Nephron (organoid): ENCODE results near the gene FHOD3.

Source experiments
- H3K27ac Mint-ChIP-seq, 3 experiments: 2 replicates each; pipeline ENCODE4 v1.8.0; 2020; ENCODE audit warnings: mixed read lengths in 3 of 3, mild to moderate bottlenecking in 2 of 3, moderate library complexity in 1 of 3
- H3K27me3 Mint-ChIP-seq: 2 replicates; pipeline ENCODE4 v1.8.0; 2021; ENCODE audit warnings: low read depth, mild to moderate bottlenecking, moderate library complexity, mixed read lengths
- H3K36me3 Mint-ChIP-seq: 2 replicates; pipeline ENCODE4 v1.8.0; 2020; ENCODE audit warnings: low read depth, mixed read lengths
- H3K4me1 Mint-ChIP-seq: 2 replicates; pipeline ENCODE4 v1.8.0; 2020; ENCODE audit warnings: mixed read lengths
- H3K4me3 Mint-ChIP-seq, 3 experiments: 2 replicates each; pipeline ENCODE4 v1.8.0; 2020; ENCODE audit warnings: mild to moderate bottlenecking in 3 of 3, mixed read lengths in 3 of 3, moderate library complexity in 2 of 3
- H3K9me3 Mint-ChIP-seq: 2 replicates; pipeline ENCODE4 v1.8.0; 2020; ENCODE audit warnings: mixed read lengths
- TF ChIP-seq, protein P1 (sequence below), 3 experiments: fragments of 200-600 bp; sonication (generic); IDR thresholded peaks; one replicate each; pipeline ENCODE4 v1.5.0; 2021; ENCODE audit warnings: antibody characterized with exemption in 3 of 3; ENCODE audit not compliant: unreplicated experiment in 3 of 3

Gene FHOD3

DNA sequence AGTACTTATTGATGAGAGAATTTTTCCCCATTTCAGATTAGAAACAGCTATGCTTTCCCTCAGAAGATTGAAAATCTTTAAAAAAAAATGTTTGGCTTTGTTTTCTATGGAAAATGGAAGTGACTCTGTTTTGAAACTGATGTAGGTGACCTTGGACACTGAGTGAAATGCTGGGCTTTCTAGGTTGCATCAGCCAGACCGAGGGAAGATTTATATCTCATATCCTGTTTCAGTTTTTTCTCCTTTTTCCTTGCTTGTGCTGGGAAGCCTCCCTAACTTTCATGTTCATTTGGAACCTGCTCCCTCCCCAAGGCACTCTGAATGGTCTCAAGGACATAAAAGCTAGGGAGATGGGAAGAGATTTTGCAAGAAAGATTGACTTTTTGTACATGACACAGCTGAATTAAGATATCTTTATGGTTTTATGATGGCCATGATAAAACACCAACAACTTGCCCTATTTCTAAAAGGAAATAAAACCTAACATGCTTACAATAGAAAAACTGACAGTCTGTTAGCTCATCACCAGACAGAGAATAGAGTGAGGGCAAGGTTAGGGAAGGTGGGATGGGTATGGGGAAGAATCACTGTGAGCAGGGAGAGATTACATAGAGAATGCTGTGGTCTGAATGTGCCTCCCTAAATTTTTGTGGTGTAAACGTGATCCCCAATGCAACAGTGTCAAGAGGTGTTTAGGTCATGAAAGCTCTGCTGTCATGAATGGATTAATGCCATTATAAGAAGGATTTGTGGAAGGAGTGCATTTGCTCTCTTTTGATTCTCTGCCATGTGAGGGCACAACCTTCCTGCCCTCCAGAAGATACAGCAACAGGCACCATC lies 281.6 kb downstream of the FHOD3 start:
- no peaks in the 10 kb centered on the region for H3K27me3 Mint-ChIP-seq
- TF ChIP-seq, protein P1, sequence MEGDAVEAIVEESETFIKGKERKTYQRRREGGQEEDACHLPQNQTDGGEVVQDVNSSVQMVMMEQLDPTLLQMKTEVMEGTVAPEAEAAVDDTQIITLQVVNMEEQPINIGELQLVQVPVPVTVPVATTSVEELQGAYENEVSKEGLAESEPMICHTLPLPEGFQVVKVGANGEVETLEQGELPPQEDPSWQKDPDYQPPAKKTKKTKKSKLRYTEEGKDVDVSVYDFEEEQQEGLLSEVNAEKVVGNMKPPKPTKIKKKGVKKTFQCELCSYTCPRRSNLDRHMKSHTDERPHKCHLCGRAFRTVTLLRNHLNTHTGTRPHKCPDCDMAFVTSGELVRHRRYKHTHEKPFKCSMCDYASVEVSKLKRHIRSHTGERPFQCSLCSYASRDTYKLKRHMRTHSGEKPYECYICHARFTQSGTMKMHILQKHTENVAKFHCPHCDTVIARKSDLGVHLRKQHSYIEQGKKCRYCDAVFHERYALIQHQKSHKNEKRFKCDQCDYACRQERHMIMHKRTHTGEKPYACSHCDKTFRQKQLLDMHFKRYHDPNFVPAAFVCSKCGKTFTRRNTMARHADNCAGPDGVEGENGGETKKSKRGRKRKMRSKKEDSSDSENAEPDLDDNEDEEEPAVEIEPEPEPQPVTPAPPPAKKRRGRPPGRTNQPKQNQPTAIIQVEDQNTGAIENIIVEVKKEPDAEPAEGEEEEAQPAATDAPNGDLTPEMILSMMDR (IDR thresholded peaks at IDR 0.05; ENCODE audit: unreplicated experiment in 3 of 3) = no peak
- H3K27ac Mint-ChIP-seq = peak overlapping the region; percentile 79 to 97 (median 83)

DNA sequence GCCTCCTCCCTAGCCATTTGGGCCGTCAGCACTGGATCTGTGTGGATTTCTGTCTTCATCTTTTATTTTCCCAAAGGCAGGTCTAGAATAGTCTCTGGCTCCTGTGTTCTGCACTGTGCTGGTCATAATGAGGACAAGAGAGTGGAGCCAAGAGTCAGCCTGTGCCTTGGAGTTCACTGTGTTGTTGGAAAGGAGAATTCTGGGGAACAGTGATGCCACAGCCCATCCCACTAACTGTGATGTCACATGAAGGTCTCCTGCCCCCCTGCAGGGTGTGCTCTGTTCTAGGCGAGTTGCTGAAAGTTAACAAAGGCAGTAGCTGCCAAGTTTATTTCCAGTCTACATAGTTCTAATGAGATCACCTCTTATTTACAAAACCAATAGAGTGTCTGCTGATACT lies 282.8 kb downstream of the FHOD3 start:
- Mint-ChIP-seq H3K4me3 (no peak overlapping the region), H3K4me1 (peaks cover 35% of the 10 kb centered on the region), H3K27me3 (no peaks in the 10 kb centered on the region), H3K27ac (peak overlapping the region; percentile 51 to 72 (median 71)), H3K9me3 (peaks cover 6% of the 10 kb centered on the region), H3K36me3 (peaks cover 20% of the 10 kb centered on the region)
- TF ChIP-seq, protein P1 (IDR thresholded peaks at IDR 0.05; ENCODE audit: unreplicated experiment in 3 of 3) = no peak

More for the DNA sequence above, 281.6 kb downstream of the FHOD3 start:
- H3K4me3 Mint-ChIP-seq = no peak overlapping the region
- peaks cover 6% of the 10 kb centered on the region for H3K9me3 Mint-ChIP-seq
- peaks cover 20% of the 10 kb centered on the region for H3K36me3 Mint-ChIP-seq
- H3K4me1 Mint-ChIP-seq = peaks cover 32% of the 10 kb centered on the region

DNA sequence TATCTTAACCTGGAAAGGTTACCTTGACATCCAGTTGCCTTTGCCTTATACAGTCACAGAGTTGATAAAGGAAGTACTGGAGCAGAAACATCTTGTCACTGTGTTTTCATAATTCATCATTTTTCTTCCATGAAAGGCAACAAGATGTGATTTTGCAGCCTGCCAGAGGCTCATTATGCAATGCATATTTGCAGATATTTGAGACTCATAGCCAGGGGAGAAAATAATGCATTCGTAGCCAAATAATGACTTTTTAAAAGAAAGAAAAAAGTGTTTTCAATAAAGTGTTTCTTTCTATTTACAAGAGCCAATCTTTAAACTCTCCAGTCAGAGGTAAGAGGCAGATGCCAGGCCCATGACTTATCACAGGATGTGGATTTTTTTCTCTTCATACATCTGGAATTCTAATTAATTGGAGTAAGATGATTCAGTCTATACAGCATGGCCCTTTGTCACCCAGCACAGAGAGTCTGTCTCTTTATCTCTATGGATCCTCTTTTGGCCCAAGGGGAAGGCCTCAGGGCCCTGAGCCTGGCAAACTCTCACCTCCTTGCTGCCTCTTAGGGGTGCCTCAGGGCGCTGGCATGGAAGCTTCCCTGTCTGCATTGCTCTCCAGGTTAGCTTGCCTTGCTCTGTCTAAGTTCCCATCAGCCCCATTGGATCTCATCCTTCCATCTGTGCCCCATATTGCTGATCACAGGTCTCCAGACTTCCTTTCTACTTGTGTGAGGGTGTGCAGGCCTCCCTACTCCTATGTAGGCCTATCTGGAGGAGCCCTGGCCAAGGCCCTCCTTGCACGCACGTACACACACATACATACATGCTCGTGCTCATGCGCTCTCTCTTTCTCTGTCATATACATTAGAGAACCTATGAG lies 283.6 kb downstream of the FHOD3 start:
- H3K4me3 Mint-ChIP-seq = no peak overlapping the region
- TF ChIP-seq, protein P1 (IDR thresholded peaks at IDR 0.05; ENCODE audit: unreplicated experiment in 3 of 3) = no peak
- peak overlapping the region; percentile 51 to 72 (median 71) for H3K27ac Mint-ChIP-seq
- H3K36me3 Mint-ChIP-seq = peaks cover 20% of the 10 kb centered on the region
- H3K27me3 Mint-ChIP-seq = no peaks in the 10 kb centered on the region
- H3K9me3 Mint-ChIP-seq = peaks cover 6% of the 10 kb centered on the region
- H3K4me1 Mint-ChIP-seq = peaks cover 38% of the 10 kb centered on the region

DNA sequence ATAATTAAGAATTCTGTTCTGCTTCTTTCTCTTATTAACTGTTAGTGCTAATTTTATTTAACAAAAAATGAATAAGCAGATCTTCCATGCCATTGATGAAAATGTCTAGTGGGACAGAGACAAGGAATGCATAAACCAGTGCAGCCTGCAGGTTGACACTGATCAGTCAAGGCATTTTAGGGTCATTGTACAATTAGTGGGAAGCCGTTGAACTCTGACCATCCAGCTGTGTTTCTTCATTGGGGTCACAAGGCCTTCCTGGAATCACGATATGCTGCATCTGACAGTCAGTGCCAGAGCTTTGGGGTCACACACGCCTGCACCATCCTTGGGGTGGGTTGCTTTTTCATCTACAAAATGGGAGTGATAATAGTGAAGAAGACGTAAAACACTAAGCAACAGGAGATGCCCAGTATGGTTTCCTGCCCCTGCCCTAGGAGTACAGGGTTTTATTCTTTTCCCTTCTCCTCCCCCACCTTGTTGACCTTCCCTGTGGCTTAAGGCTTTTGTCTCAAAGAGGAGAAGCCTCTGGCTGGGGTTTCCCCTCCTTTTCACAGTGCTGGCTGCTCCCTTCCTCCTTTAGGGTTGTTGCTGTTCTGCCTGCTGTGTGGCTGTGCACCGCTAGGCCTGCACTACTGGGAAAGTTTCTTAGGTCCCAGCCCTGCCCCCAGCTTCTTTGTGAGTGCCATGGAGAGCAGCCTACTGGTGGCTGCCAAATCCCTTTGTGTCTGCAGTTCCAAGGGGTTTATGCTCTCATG lies 285.7 kb downstream of the FHOD3 start:
- H3K9me3 Mint-ChIP-seq = no peaks in the 10 kb centered on the region
- peaks cover 13% of the 10 kb centered on the region for H3K36me3 Mint-ChIP-seq
- TF ChIP-seq, protein P1 (IDR thresholded peaks at IDR 0.05; ENCODE audit: unreplicated experiment in 3 of 3) = no peak
- peaks cover 38% of the 10 kb centered on the region for H3K4me1 Mint-ChIP-seq
- no peak overlapping the region for H3K4me3 Mint-ChIP-seq
- peak overlapping the region in 1 of 3 experiments; percentile 17 for H3K27ac Mint-ChIP-seq
- H3K27me3 Mint-ChIP-seq = peaks cover 4% of the 10 kb centered on the region

DNA sequence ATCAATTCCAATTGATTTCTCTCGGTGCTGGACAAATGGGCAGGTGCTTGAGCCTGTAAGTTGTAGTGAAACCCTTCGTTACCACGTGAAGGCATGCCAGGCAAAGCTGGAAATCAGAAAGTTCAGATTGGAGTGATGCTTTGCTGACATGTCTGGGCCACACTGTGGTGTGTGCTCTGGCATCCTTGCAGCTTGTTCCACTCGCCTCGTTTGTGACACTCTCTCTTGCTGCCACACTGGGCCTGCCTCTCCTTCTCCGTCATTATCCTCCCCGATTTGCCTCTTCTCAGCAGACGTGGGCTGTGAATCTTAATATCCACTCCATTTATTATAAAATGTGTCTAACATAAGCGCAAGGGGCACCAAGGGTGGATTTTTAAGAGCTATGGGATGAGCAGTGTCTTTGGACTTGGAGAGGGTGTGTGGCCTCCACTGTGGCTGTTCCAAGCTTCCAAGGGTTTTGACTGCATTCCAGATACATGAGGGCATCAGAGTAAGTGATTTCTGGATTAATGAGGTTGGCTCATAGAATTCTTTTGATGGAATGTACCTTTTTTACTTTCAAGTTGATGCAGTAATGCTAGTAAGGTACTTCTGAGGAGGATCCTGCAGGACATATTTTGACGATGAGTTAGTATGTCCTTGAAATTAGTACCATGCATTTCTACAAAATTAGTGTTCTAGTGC lies 292.5 kb downstream of the FHOD3 start:
- Mint-ChIP-seq H3K27me3 (peaks cover 4% of the 10 kb centered on the region), H3K4me1 (peaks cover 10% of the 10 kb centered on the region), H3K36me3 (no peaks in the 10 kb centered on the region), H3K4me3 (no peak overlapping the region), H3K27ac (no peak overlapping the region), H3K9me3 (no peaks in the 10 kb centered on the region)
- TF ChIP-seq, protein P1 (IDR thresholded peaks at IDR 0.05; ENCODE audit: unreplicated experiment in 3 of 3) = no peak
